GM21360 (cell line): ENCODE measurements around the gene AGMO.
"Not testable (repeated sequence)": the region's sequence is repeated elsewhere in the genome, so short reads cannot be mapped to it uniquely, and the experiment has no call there.

Experiments
- ATAC-seq: cut with Tn5 transposase; IDR thresholded peaks from one replicate; pipeline ENCODE4 v1.9.1; 2021; ENCODE audit warnings: mild to moderate bottlenecking, moderate library complexity; ENCODE audit not compliant: unreplicated experiment

Gene AGMO

DNA sequence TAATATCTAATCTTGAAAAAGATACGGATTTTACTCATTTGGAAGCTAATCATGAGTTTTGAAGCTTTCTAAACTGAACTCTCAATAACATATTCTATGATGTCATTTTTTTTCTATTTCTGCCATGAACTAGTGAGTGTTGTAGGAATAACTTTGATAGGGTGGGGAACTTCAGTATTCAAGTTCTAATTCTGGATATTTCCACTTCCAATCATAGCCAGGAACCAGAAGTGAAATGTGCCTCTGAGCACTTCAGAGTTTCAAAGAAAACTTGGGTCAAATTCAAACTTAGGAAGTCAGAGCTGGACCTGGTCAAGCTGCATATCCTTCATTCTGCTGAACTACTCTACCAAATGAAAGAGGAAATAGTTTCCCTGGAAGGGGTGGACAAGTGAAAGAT is 847 bp downstream of the AGMO start:
- no peak for ATAC-seq

GRCh38 chr7:15559416-15559928 is 2.3 kb downstream of the AGMO start:
- ATAC-seq, result no peak

- no peak for ATAC-seq
These were observed 3.1 kb downstream of the AGMO start for GRCh38 chr7:15558756-15559155.

DNA sequence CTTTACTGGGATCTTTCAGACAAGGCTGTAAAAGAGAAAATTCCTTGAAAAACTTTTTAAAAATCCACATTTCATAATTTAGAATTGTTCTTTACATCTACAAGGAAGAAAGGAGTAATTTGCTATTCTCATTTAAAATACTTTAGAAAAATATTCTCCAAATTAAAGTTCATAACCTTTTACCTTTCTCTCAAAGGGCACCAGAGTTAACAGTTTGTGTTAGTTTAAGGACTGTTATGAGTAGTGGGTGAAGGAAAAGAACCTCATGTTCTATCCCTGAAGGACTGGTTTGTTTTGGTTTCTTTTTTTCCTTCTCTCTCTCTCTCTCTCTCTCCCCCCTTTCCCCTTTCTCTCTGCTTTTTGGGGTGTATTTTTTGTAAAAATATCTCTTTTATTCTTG is 4.1 kb downstream of the AGMO start:
- ATAC-seq, result no peak

GRCh38 chr7:15557186-15557585 is 4.6 kb downstream of the AGMO start:
- no peak for ATAC-seq

- ATAC-seq, result no peak
These were observed 5.3 kb downstream of the AGMO start for GRCh38 chr7:15556339-15557105.

DNA sequence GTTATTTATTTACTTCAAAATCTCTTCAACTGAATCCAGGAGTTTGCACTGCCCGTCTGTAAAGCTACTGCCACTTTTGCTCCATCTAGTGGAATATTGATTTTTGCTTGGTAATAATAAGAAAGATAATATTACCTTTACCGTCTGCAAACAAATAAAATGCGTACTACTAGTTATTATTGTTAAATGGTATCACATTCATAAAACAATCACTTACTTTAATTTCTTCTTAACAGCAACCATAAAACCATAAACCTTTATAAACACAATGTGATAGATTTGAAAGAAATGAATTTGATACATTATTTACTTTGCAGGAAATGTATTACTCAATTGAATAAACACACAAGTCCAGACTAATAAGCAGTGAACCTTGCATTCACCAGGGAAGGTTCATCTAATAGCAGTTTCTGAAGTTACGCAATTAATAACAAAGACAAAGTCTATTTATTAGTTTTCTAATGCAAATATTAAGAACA is 6.4 kb downstream of the AGMO start:
- ATAC-seq, result no peak

DNA sequence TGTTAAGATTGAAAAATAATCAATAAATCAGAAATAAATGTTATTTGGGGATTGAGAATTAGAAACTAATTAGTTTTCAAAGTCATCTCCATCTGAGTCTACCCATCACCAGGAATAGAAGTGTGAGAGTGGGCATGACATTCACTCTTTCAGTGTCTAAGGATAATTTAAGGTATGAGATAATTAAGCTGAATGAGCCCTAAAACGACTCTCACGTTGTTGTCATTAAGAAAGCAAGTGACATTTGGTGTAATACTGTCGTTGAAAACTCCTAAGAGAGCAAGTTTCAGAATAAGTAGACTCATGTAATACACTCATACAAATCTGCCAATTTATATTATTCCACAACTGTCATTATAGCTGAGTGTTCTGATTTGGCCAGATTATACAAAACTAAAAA is 7.1 kb downstream of the AGMO start:
- no peak for ATAC-seq

GRCh38 chr7:15554081-15554480 is 7.7 kb downstream of the AGMO start:
- ATAC-seq, result no peak

DNA sequence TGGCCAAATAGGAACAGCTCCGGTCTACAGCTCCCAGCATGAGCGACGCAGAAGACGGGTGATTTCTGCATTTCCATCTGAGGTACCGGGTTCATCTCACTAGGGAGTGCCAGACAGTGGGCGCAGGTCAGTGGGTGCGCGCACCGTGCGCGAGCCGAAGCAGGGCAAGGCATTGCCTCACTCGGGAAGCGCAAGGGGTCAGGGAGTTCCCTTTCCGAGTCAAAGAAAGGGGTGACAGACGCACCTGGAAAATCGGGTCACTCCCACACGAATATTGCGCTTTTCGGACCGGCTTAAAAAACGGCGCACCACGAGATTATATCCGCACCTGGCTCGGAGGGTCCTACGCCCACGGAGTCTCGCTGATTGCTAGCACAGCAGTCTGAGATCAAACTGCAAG is 14.5 kb downstream of the AGMO start:
- ATAC-seq, result not testable (repeated sequence)

DNA sequence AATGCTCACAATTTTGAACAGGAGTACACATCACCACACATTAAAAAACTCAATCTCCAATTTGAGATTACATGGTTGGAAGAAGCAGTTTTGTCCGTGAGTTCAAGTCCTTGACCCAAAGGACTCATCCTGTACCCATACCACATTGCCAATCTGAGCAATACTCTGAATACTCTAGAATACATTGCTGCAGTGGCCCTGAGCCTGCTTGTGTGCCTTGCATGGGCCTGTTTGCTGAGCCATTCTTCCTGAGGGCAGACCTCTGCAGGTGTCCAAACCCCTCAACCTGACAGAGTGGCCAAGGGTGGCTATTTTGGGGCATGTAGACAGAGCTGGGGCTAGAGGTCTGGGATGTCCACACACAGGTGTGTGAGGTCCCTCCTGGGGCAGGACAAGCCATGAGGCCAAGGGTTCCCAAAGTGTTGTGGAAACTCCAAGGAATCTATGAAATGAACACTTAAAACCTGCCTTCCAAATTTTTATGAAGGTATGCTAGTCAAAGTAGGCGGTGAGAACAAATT is 15.5 kb downstream of the AGMO start:
- ATAC-seq, result no peak

DNA sequence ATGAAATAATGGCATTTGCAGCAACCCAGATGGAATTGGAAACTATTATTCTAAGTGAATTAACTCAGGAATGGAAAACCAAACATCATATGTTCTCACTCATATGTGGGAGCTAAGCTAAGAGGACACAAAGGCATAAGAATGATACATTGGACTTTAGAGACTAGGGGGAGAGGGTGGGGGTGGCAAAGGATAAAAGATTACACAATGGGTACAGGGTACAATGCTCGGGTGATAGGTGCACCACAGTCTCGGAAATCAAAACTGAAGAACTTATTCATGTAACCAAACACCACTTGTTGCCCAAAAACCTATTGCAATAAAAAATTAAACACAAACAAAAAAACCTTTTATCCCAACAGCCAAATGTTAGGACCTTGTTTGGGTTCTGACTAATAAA is 17.8 kb downstream of the AGMO start:
- ATAC-seq, result no peak

DNA sequence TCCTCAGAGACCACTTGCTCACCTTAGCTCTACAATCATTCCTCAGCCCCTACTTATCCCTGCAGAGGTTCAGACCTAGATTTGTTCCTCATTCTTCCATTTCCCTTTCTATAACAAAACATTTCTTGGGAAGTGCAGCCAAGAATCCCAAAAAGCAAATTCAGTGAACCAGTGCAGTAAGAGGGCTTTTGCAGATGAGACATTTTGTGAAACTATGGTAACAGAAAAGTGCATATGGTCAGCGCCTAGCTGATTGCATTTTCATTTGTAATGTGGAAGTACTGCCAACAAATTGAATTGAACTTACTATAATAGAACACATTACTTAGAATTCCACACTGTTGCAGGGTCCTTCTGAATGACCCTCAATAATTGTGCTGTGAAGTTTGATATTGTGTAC is 18.6 kb downstream of the AGMO start:
- no peak for ATAC-seq

GRCh38 chr7:15527648-15528047 is 34.2 kb downstream of the AGMO start:
- no peak for ATAC-seq

GRCh38 chr7:15525652-15526263 is 36.1 kb downstream of the AGMO start:
- ATAC-seq, result no peak

GRCh38 chr7:15524077-15524476 is 37.7 kb downstream of the AGMO start:
- ATAC-seq, result no peak

DNA sequence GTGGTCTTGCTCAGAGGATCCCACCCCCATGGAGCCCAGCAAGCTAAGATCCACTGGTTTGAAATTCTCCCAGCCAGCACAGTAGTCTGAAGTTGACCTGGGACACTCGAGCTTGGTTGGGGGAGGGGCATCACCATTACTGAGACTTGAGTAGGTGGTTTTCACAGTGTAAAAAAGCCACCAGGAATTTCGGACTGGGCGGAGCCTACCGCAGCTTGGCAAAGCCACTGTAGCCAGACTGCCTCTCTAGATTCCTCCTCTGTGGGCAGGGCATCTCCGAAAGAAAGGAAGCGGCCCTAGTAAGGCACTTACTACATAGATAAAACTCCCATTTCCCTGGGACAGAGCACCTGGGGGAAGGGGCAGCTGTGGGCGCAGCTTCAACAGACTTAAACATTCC is 44.0 kb downstream of the AGMO start:
- not testable (repeated sequence) for ATAC-seq

- no peak for ATAC-seq
These were observed 46.6 kb downstream of the AGMO start for GRCh38 chr7:15515252-15515651.

- ATAC-seq, result no peak
These were observed 53.6 kb downstream of the AGMO start for GRCh38 chr7:15508258-15508657.

GRCh38 chr7:15507708-15508107 is 54.1 kb downstream of the AGMO start:
- no peak for ATAC-seq

- ATAC-seq, result no peak
These were observed 54.6 kb downstream of the AGMO start for GRCh38 chr7:15507171-15507570.

DNA sequence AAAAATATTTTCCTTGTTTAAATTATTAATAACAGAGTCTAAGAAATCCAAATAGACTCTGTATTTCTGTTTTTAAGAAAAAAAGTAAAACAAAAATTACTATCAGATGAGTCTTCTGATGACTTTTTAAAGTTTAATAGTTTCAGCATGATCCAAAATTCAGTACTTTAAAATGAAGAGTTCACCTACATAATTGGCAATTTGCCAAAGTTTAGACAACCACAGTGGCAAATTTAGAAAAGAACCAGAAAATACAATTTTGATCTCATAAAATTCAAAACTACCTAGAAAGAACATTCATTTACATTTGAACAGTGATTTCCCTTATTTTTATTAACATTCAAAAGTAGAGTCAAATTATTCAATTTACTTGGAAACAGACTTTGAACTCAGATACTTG is 56.1 kb downstream of the AGMO start:
- ATAC-seq, result no peak
